HEK293T (cell line): ENCODE measurements around the gene MCTP2.

Source experiments
- BHLHE40 ChIP-seq: fragments of 450-650 bp; IDR thresholded peaks from 2 replicates; pipeline ENCODE4 v1.6.1; 2016; ENCODE audit warnings: mild to moderate bottlenecking, moderate library complexity, borderline replicate concordance
- ELF4 ChIP-seq: fragments of 450-650 bp; IDR thresholded peaks from 2 replicates; pipeline ENCODE4 v1.6.1; 2017; ENCODE audit warnings: antibody characterized with exemption
- FOXK2 ChIP-seq: fragments of 450-650 bp; IDR thresholded peaks from 2 replicates; pipeline ENCODE4 v1.6.1; 2016; ENCODE audit warnings: mild to moderate bottlenecking
- L3MBTL2 ChIP-seq: fragments of 450-650 bp; conservative IDR thresholded peaks from 2 replicates; pipeline ENCODE4 v1.6.1; 2016; ENCODE audit warnings: mild to moderate bottlenecking
- LEF1 ChIP-seq: fragments of 450-650 bp; IDR thresholded peaks from 2 replicates; pipeline ENCODE4 v1.6.1; 2017; ENCODE audit warnings: mild to moderate bottlenecking, borderline replicate concordance
- NFRKB ChIP-seq: fragments of 450-650 bp; IDR thresholded peaks from 2 replicates; pipeline ENCODE4 v1.6.1; 2016; ENCODE audit warnings: mild to moderate bottlenecking, moderate library complexity
- PKNOX1 ChIP-seq: fragments of 450-650 bp; IDR thresholded peaks from 2 replicates; pipeline ENCODE4 v1.6.1; 2016
- SP1 ChIP-seq: fragments of 450-650 bp; IDR thresholded peaks from 2 replicates; pipeline ENCODE4 v1.6.1; 2017
- SUZ12 ChIP-seq: fragments of 450-650 bp; IDR thresholded peaks from 2 replicates; pipeline ENCODE4 v1.6.1; 2016; ENCODE audit warnings: mild to moderate bottlenecking
- TARDBP ChIP-seq: fragments of 450-650 bp; IDR thresholded peaks from 2 replicates; pipeline ENCODE4 v1.6.1; 2016

GRCh38 chr15:94256511-94256910 lies 25.1 kb downstream of the MCTP2 start:
- TF ChIP-seq SP1 (no peak), TARDBP (no peak), LEF1 (no peak), NFRKB (no peak), L3MBTL2 (no peak), SUZ12 (no peak), PKNOX1 (no peak), FOXK2 (no peak), ELF4 (no peak), BHLHE40 (no peak)
